Stimulated activated CD4-positive, alpha-beta T cell treated with anti-CD3 and anti-CD28 coated beads, TNF-alpha, amount 100 ng/mL, for 4 hours (primary cell): Measurements from ENCODE around the gene CLASP1.
"Not testable (repeated sequence)": the region's sequence is repeated elsewhere in the genome, so short reads cannot be mapped to it uniquely, and the experiment has no call there.

Source experiments
- DNase-seq, 3 experiments: peaks; one replicate each; pipeline ENCODE4 v3.0.0-alpha.2; 2020; ENCODE audit warnings: low read depth in 3 of 3

CLASP1 gene

GRCh38 chr2:121582272-121582671 is 67.0 kb downstream of the CLASP1 start:
- DNase-seq: no peak

GRCh38 chr2:121579309-121579708 is 70.0 kb downstream of the CLASP1 start:
- no peak for DNase-seq

DNA sequence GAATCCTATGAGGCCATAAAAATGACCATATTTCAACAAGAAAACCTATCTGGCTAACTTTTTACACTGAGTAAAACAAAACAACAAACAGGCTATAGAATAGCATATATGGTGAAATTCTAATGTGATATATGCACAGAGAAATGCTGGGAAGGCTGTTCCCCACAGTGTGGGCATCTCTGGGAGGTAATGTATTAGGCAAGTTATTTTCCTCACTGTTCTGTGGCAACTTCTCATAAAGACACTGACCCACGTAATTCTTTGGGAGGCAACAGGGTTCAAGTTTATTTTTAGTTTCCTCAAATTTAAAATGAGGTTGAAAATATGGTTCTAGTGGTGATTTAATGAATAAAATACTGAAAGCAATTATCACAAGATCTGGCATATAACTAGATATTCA is 71.9 kb downstream of the CLASP1 start:
- DNase-seq: no peak

DNA sequence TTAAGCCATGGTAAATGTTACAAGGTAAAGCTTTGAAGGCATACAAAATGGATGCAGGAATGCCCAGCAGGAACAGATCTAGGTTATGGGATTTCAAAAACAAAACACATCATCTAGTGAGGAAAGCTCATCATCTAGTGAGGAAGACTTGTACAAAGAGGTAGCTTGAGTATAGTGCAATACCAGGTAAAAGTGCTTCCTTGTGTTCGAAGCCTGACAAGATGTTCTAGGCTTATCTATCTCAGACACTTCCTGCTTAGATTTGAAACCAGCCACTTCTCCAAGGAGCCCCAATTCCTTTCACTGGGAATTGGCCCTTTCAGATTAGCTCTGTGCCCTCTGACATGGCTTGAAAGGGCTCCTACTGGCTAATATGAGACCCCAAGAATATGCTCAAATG is 73.0 kb downstream of the CLASP1 start:
- DNase-seq: no peak

DNA sequence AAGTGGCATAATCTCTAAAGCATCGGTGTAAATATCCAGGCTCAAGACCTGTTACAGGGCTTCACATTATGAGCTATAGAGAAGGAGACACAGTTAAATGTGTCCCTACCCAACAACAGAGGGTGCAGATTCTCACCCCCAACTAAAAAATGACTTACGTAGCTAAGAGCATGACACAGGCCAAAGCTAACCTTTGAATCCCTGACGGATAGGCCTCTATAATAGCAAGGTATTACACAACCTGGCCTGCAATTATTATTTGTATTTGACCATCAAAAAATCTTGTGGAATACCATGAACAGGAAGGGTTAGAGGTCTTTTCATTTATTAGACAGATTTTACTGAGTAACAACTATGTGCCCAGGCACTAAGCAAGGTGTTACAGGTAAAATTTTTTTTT is 73.5 kb downstream of the CLASP1 start:
- DNase-seq: no peak

GRCh38 chr2:121570667-121571055 is 78.6 kb downstream of the CLASP1 start:
- DNase-seq: no peak

- DNase-seq: no peak
Measured at GRCh38 chr2:121570036-121570666, 79.1 kb downstream of the CLASP1 start.

GRCh38 chr2:121567957-121568409 is 81.3 kb downstream of the CLASP1 start:
- no peak for DNase-seq

GRCh38 chr2:121567452-121567851 is 81.8 kb downstream of the CLASP1 start:
- no peak for DNase-seq

DNA sequence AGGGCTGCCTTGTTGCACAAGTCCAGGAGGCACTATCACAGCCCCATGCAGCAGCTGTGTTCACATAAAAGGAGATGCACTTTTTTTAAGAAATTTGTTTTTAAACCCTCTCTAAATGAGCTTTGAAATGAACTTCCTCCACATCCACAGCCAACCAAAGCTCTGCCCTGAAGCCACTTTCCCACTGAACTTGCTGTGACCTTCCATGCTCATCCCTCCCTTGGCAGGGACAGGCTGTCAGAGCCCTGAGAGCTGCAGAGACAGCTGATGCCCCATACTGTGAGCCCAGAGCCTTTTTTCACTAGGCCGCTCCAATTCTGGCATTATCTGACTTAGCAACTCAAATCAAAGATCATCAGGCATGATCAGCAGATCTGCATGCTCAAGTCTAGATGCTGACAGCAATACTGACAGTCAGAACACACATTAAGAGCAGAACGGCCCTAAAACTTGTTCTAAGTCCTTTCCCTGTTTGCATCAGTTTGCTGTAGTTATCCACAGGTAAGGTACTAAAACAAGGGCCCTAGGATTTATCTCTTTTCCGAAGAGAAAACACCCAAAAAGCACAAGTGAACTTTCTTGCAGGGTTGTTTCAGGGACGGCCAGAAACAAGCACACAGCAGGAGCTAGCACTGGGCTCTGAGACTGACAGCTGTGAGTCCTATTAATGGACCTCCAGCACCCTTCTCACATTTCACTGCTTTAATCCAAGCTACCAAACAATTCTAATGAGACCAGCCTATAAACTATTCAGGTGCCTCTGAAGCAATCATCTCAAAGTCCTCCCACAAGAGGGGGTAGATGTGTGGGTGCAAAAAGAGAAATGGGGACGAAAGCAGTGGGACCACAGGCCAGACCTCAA is 83.6 kb downstream of the CLASP1 start:
- no peak for DNase-seq

DNA sequence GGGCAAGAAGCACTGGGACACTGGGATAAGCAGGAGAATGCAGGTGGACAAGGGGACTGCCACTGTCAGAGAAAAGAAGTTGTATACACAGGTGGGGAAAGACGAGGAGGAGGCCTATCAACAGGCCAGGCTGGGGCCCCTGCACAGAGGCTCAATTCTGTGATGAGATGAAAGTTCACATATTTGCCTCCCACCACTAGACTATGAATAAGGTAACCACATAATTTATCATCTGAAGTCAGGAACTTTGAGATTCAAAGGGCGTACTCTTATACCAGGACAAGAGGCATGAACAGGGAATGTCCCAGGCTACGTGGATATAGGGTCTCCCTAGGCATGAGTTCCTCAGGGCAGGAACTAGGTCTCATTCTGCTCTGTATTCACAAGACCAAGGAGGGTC is 84.4 kb downstream of the CLASP1 start:
- DNase-seq: no peak

- not testable (repeated sequence) for DNase-seq
Measured at GRCh38 chr2:121563754-121564153, 85.5 kb downstream of the CLASP1 start.

- no peak for DNase-seq
Measured at GRCh38 chr2:121562269-121563176, 86.7 kb downstream of the CLASP1 start.

- DNase-seq: no peak
Measured at GRCh38 chr2:121561617-121562268, 87.5 kb downstream of the CLASP1 start.

DNA sequence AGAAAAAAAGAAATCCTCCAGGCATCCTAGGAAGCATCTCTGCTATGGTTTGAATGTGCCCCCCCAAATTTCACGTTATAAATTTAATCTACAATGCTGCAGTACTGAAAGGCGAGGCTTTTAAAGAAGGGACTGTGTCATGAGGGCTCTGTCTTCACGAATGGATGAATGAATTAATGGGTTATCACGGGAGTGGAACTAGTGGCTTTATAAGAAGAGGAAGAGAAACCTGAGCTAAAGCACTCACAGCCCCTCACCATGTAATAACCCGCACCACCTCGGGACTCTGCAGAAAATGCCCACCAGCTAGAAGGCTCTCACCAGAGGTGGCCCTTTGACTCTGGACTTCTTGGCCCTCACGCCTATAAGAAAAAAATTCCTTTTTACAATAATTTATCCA is 90.9 kb downstream of the CLASP1 start:
- no peak for DNase-seq

DNA sequence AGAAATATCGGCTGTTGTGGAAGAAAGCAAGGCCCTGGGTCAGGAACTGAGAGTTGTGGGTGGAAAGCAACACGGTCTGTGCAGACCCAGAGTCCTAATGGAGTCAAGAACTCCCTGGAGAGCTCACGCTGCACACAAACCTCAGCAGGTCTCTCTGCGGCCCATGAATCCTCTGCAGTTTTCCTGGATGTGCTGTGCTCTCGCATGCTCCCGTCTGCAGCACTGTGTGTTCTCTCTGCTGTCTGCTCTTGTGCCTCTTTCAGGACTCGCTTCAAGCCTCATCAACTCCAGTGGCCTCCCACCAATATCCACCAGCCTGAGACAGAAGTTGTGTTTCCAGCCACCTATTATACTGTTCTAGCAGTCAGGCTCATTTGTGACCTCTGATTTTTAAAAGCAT is 94.3 kb downstream of the CLASP1 start:
- DNase-seq: no peak

DNA sequence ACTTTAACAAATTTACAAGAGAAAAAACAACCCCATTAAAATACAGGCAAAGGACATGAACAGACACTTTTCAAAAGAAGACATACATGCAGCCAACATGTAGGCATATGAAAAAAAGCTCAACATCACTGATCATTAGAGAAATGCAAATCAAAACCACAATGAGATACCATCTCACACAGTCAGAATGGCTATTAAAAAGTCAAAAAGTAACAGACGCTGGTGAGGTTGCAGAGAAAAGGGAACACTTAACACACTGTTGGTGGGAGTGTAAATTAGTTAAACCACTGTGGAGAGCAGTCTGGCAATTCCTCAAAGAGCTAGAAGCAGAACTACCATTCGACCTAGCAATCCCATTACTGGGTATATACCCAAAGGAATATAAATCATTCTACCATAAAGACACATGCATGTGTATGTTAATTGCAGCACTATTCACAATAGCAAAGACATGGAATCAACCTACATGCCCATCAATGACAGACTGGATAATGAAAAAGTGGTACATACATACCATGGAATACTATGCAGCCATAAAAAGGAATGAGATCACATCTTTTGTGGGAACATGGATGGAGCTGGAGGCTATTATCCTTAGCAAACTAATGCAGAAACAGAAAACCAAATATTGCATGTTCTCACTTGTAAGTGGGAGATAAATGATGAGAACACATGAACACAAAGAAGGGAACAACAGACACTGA is 96.6 kb downstream of the CLASP1 start:
- DNase-seq: not testable (repeated sequence)

GRCh38 chr2:121550669-121551068 is 98.6 kb downstream of the CLASP1 start:
- DNase-seq: no peak

DNA sequence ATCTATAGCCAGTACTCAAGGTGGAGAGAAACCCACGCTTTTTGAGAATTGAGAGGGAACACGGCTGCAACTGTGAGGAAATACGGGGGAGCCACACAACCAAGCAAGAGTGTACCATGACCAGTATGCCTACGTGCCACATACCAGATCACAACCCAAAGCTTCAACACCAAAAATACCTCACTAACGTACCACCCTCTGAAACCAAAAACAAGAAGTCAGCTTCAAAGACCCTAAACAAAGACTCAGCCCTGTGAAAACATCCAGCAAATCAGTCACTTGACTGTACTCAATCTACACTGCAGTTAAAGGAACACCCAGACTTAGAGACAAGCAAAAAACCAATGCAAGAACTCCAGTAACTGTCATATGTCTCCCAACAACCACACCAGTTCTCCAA is 101.6 kb downstream of the CLASP1 start:
- DNase-seq: no peak

- DNase-seq: no peak
Measured at GRCh38 chr2:121545913-121546312, 103.3 kb downstream of the CLASP1 start.

DNA sequence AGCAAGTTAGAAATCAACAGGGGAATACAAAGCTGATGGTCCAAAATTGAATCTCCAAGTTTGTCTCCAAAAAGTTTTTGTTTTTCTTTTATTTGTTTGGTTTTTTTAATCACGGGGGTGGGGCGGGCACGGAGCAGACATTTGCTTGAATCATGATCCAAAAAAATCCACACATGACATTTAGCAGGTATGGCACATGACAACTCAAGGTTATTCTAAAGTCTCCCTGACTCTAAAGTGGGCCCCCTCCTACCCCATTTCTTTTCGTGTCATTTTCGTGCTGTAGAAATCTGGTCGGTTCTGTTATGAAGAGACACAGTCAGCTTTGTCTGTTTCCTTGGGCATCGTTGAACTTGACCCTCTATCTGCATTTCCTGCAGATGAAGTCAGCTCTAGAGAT is 104.0 kb downstream of the CLASP1 start:
- no peak for DNase-seq
